ENCODE data around the gene DDX4.

The DDX4 gene

GRCh38 chr5:55750499-55750898 is 12.6 kb downstream of the DDX4 start:
- POLR2A ChIA-PET: interaction anchor here (0.6 kb wide), 1 partner anchor 443 kb away, joined by 3 read pairs; the partner anchor contains the start of gene DHX29
- CTCF ChIA-PET: no interaction called here
- H3K36me3 ChIP-seq (ENCODE audit: control insufficient read depth in 2 of 2, insufficient read depth in 1 of 2, low read length in 2 of 2): no peaks in the 10 kb centered on the region

More at GRCh38 chr5:55750499-55750898, 12.6 kb downstream of the DDX4 start:
- H3K4me1 ChIP-seq (ENCODE audit: control insufficient read depth, insufficient read depth, low read length): no peaks in the 10 kb centered on the region
- no peak overlapping the region for H3K27ac ChIP-seq (ENCODE audit: extremely low read depth, low read depth, low read length)
- no peak for TF ChIP-seq ZSCAN5A (tag by site-specific recombination; IDR thresholded peaks at IDR 0.05)
- no peak for TF ChIP-seq ZNF654 (tag by site-specific recombination; IDR thresholded peaks at IDR 0.05; ENCODE audit: low read depth)
- no peak for TF ChIP-seq ZBTB20 (tag by site-specific recombination; IDR thresholded peaks at IDR 0.05)
- TF ChIP-seq PRDM1 (tag by site-specific recombination; IDR thresholded peaks at IDR 0.05): no peak
- no peak for TF ChIP-seq ZBTB44 (tag by site-specific recombination; IDR thresholded peaks at IDR 0.05)
- no peak for TF ChIP-seq ZNF174 (tag by site-specific recombination; IDR thresholded peaks at IDR 0.05)
- TF ChIP-seq ZSCAN18 (tag by site-specific recombination; IDR thresholded peaks at IDR 0.05): no peak
- TF ChIP-seq ZNF292 (tag by site-specific recombination; IDR thresholded peaks at IDR 0.05; ENCODE audit: borderline replicate concordance, low read depth): no peak
- TF ChIP-seq ZNF404 (tag by site-specific recombination; IDR thresholded peaks at IDR 0.05): no peak
- TF ChIP-seq KLF16 (tag by site-specific recombination; IDR thresholded peaks at IDR 0.05): no peak
- no peak for TF ChIP-seq ZNF777 (tag by site-specific recombination; IDR thresholded peaks at IDR 0.05; ENCODE audit: borderline replicate concordance)
- no peak for TF ChIP-seq CTCF (tag by site-specific recombination; IDR thresholded peaks at IDR 0.05)
- TF ChIP-seq ZNF426 (tag by site-specific recombination; IDR thresholded peaks at IDR 0.05): no peak
- TF ChIP-seq ZBTB6 (tag by site-specific recombination; IDR thresholded peaks at IDR 0.05): no peak
- no peak for TF ChIP-seq ZNF621 (tag by site-specific recombination; IDR thresholded peaks at IDR 0.05)
- TF ChIP-seq YY2 (tag by site-specific recombination; IDR thresholded peaks at IDR 0.05): no peak
- TF ChIP-seq PRDM6 (tag by site-specific recombination; IDR thresholded peaks at IDR 0.05): no peak
- TF ChIP-seq HOXA7 (CRISPR knock-in tag; IDR thresholded peaks at IDR 0.05; ENCODE audit: borderline replicate concordance): no peak
- no peak for TF ChIP-seq ZNF664 (tag by site-specific recombination; IDR thresholded peaks at IDR 0.05)
- TF ChIP-seq ZNF514 (tag by site-specific recombination; IDR thresholded peaks at IDR 0.05): no peak
- H3K4me3 ChIP-seq (ENCODE audit: low read depth, low read length): no peak overlapping the region
- H3K9me3 ChIP-seq (ENCODE audit: control insufficient read depth, insufficient read depth, low read depth, low read length): no peaks in the 10 kb centered on the region

All from HEK293 (cell line).